GM23248 (cell line): Measurements from ENCODE around the gene SMCHD1.
"Not testable (repeated sequence)": the region's sequence is repeated elsewhere in the genome, so short reads cannot be mapped to it uniquely, and the experiment has no call there.

Experiments used
- EZH2 ChIP-seq: fragments of 200-600 bp; sonication (generic); IDR thresholded peaks from 2 replicates; pipeline ENCODE4 v1.6.1; 2018; ENCODE audit warnings: antibody characterized with exemption, mild to moderate bottlenecking; ENCODE audit not compliant: insufficient read depth, poor library complexity, severe bottlenecking
- EZH2phosphoT487 ChIP-seq: fragments of 200-600 bp; sonication (generic); IDR thresholded peaks from 2 replicates; pipeline ENCODE4 v1.6.1; 2018; ENCODE audit warnings: antibody characterized with exemption, moderate library complexity, mild to moderate bottlenecking, low read depth; ENCODE audit not compliant: insufficient read depth

GRCh38 chr18:2808640-2809039 lies 153.1 kb downstream of the SMCHD1 start:
- not testable (repeated sequence) for TF ChIP-seq EZH2, EZH2phosphoT487
